ENCODE measurements around the gene REM2. TPM values are rescaled to one million over a fixed set of nuclear protein-coding genes. Genes with fewer than 3 reads are reported as not detected.
A peak's percentile ranks its signal among the peaks of the same experiment; 100 is the strongest.

The REM2 gene
- total RNA-seq, 3 donors from 2014 or later (not counting 1 experiment from before 2014, with no cell fraction given): 4.0 to 8.1 (median 7.9) TPM

DNA sequence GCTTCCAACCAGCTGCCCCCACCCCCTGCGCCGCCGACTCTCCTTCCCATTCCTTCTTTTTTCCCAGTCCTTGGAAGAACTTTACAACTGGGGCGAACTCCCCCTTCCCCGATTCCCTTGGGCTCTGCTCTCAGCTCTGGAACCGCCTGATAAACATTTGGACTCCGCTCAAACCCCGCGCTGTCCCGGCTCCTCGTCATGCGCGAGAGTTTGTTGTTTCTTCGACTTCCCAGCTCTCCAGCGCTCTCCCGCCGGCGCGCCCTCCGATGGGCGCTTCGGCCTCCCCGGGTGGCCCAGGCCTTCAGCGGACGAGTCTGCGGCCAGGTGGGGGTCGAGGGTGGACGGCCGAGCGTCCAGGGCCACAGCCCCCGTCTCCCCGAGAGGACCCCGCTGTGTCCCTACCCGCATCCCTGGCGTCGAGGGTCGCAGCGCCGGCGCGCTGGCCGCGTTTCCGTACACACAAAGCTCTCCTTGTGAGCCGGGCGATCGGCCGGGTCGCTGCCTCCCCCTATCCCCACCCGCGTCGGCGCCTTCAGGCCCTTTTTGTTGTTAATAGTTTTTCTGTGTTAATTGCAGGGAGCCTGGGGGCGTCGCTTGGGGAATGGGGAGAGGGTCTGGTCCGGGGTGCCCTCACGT is 45.8 kb upstream of the REM2 start:
- H3K4me1 ChIP-seq (ENCODE audit: control insufficient read depth, insufficient read depth, low read length): peaks cover 15% of the 10 kb centered on the region
- peak overlapping the region in 1 of 2 donors; percentile 90 for H3K27ac Mint-ChIP-seq
- TF ChIP-seq, protein P1, sequence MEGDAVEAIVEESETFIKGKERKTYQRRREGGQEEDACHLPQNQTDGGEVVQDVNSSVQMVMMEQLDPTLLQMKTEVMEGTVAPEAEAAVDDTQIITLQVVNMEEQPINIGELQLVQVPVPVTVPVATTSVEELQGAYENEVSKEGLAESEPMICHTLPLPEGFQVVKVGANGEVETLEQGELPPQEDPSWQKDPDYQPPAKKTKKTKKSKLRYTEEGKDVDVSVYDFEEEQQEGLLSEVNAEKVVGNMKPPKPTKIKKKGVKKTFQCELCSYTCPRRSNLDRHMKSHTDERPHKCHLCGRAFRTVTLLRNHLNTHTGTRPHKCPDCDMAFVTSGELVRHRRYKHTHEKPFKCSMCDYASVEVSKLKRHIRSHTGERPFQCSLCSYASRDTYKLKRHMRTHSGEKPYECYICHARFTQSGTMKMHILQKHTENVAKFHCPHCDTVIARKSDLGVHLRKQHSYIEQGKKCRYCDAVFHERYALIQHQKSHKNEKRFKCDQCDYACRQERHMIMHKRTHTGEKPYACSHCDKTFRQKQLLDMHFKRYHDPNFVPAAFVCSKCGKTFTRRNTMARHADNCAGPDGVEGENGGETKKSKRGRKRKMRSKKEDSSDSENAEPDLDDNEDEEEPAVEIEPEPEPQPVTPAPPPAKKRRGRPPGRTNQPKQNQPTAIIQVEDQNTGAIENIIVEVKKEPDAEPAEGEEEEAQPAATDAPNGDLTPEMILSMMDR (IDR thresholded peaks at IDR 0.05): no peak
- H3K4me3 Mint-ChIP-seq: peak overlapping the region; percentile 86
- peaks cover 20% of the 10 kb centered on the region for H3K27me3 ChIP-seq (ENCODE audit: control insufficient read depth, insufficient read depth, low read length)
- DNase-seq (peak in 1 of 2 donors; percentile 41), ATAC-seq (peak in 1 of 3 donors; percentile 38)
- H3K9me3 ChIP-seq (ENCODE audit: control insufficient read depth, insufficient read depth, low read length): no peaks in the 10 kb centered on the region
- H3K9me3 Mint-ChIP-seq: no peaks in the 10 kb centered on the region
- no peak overlapping the region for H3K27ac ChIP-seq (ENCODE audit: low read length)
- no peaks in the 10 kb centered on the region for H3K36me3 Mint-ChIP-seq
- peaks cover 24 to 31% of the 10 kb centered on the region in 2 donors for H3K27me3 Mint-ChIP-seq (ENCODE audit: low read depth in 2 of 2)
- intact Hi-C loops (cut with micrococcal nuclease): no loop called here
- H3K4me3 ChIP-seq (ENCODE audit: low read length): peak overlapping the region; percentile 30
- 4% methylated on average over 46 of the region's 57 CpGs for WGBS (ENCODE audit: insufficient coverage)
- peaks cover 9% of the 10 kb centered on the region for H3K36me3 ChIP-seq (ENCODE audit: control insufficient read depth, insufficient read depth, low read length)
- peaks cover 7 to 18% of the 10 kb centered on the region in 2 donors for H3K4me1 Mint-ChIP-seq

DNA sequence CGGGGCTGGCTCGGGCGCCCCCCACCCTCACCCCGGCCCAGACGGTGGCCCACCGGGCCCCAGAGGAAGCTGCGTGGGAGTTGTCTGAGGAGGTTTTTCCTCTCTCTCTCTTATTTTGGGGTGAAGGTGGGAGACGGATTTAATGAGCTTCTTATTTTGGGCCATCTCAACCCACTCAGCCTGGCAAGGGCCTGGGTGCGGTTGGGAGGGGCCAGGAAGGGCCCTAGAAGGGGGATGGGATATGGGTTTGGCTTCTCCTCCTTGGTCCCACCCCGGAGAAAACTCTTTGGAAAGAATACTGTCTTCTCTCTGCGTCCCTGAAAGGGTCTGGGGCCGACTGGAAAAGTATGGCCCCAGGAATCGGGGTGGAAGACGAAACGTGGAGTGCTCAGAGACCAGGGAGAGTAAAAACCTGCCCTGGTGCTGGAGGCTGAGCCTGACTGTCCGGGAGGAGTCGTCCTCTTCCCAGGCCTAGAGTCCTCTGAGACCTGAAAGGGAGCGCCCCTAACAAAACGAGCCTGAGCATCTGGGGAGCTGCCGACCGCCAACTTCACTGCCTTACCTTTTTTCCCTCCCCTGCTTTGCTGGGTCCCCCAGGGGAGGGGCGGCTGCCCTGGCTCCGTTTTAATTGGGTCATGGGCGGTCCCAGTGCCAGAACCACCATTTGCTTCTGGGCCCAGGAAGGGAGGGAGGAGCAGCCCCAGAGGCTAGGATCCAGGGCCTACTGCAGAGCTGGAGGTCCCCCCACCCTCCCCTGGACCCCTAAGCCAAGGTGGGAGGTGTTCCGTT is 45.1 kb upstream of the REM2 start:
- intact Hi-C loops (cut with micrococcal nuclease): no loop called here
- Mint-ChIP-seq H3K4me3 (peak overlapping the region; percentile 50), H3K9me3 (no peaks in the 10 kb centered on the region), H3K36me3 (no peaks in the 10 kb centered on the region), H3K27me3 (ENCODE audit: low read depth in 2 of 2) (peaks cover 24 to 31% of the 10 kb centered on the region in 2 donors), H3K4me1 (peaks cover 7 to 18% of the 10 kb centered on the region in 2 donors), H3K27ac (peak overlapping the region in 1 of 2 donors; percentile 90)
- WGBS (ENCODE audit: insufficient coverage): 81% methylated on average over 18 of the region's 25 CpGs
- ATAC-seq (no peak), DNase-seq (no peak)
- H3K4me1 ChIP-seq (ENCODE audit: control insufficient read depth, insufficient read depth, low read length): peaks cover 15% of the 10 kb centered on the region
- H3K27ac ChIP-seq (ENCODE audit: low read length): no peak overlapping the region
- peaks cover 20% of the 10 kb centered on the region for H3K27me3 ChIP-seq (ENCODE audit: control insufficient read depth, insufficient read depth, low read length)
- TF ChIP-seq, protein P1 (IDR thresholded peaks at IDR 0.05): no peak
- no peaks in the 10 kb centered on the region for H3K9me3 ChIP-seq (ENCODE audit: control insufficient read depth, insufficient read depth, low read length)
- peaks cover 9% of the 10 kb centered on the region for H3K36me3 ChIP-seq (ENCODE audit: control insufficient read depth, insufficient read depth, low read length)
- no peak overlapping the region for H3K4me3 ChIP-seq (ENCODE audit: low read length)

DNA sequence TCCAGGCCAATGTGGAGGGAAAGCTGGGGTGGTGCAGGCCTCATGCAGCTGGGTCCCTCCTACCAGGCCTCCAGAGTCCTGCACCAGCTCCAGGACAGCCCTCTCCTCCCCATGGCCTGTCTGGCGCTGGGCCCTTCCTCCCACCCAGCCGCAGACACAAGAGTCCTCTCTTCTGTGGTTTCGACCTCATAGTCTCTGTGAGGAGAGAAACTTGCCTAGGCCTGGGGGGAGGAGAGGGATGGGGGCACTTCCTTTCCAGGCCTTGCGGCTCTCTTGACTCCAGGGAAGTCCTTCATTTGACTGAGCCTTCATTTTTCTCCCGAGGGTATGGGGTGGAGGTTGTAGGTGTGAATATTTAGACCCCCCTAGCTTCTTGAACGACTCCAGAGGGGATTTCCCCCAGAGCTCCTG is 44.4 kb upstream of the REM2 start:
- Mint-ChIP-seq H3K27me3 (ENCODE audit: low read depth in 2 of 2) (peaks cover 28 to 31% of the 10 kb centered on the region in 2 donors), H3K27ac (no peak overlapping the region), H3K4me1 (peaks cover 7 to 18% of the 10 kb centered on the region in 2 donors), H3K9me3 (no peaks in the 10 kb centered on the region), H3K36me3 (no peaks in the 10 kb centered on the region), H3K4me3 (no peak overlapping the region)
- TF ChIP-seq, protein P1 (IDR thresholded peaks at IDR 0.05): no peak
- Histone ChIP-seq H3K27ac (ENCODE audit: low read length) (no peak overlapping the region), H3K27me3 (ENCODE audit: control insufficient read depth, insufficient read depth, low read length) (peaks cover 20% of the 10 kb centered on the region), H3K4me1 (ENCODE audit: control insufficient read depth, insufficient read depth, low read length) (peaks cover 15% of the 10 kb centered on the region), H3K4me3 (ENCODE audit: low read length) (no peak overlapping the region), H3K9me3 (ENCODE audit: control insufficient read depth, insufficient read depth, low read length) (no peaks in the 10 kb centered on the region), H3K36me3 (ENCODE audit: control insufficient read depth, insufficient read depth, low read length) (peaks cover 6% of the 10 kb centered on the region)
- no peak for ATAC-seq
- 23% methylated on average over 6 of the region's 6 CpGs for WGBS (ENCODE audit: insufficient coverage)
- intact Hi-C loops (cut with micrococcal nuclease): no loop called here
- no peak for DNase-seq
